Small intestine (tissue), 7 donors: ENCODE results near the gene EEFSEC. TPM values are rescaled to one million over a fixed set of nuclear protein-coding genes. Genes with fewer than 3 reads are reported as not detected.

Experiments
- DNase-seq, 2 donors: peaks; one replicate each; pipeline versions ENCODE4 v3.0.0 to v3.0.0-alpha.2; 2013
- FAIRE-seq: peaks from 2 replicates; lab custom pipeline; 2012; peaks lifted over from hg19 to GRCh38; lab: Jason Lieb, UNC
- H3K27ac ChIP-seq, 3 donors: one replicate each; pipeline ENCODE4 v1.5.1; 2013; ENCODE audit warnings: low read length in 2 of 3, mild to moderate bottlenecking in 2 of 3, control low read depth in 1 of 3, inconsistent platforms in 1 of 3, low read depth in 1 of 3, moderate library complexity in 1 of 3
- H3K27me3 ChIP-seq, 3 donors: one replicate each; pipeline ENCODE4 v1.6.1; 2013; ENCODE audit warnings: low read length in 3 of 3, inconsistent platforms in 1 of 3; ENCODE audit not compliant: control insufficient read depth in 3 of 3, insufficient read depth in 3 of 3
- H3K36me3 ChIP-seq, 3 donors: one replicate each; pipeline ENCODE4 v1.6.1; 2013; ENCODE audit warnings: low read length in 3 of 3, inconsistent platforms in 1 of 3, low read depth in 1 of 3, mild to moderate bottlenecking in 1 of 3, moderate library complexity in 1 of 3; ENCODE audit not compliant: control insufficient read depth in 3 of 3, insufficient read depth in 2 of 3
- H3K4me1 ChIP-seq, 3 donors: one replicate each; pipeline ENCODE4 v1.6.1; 2013; ENCODE audit warnings: low read length in 2 of 3, inconsistent platforms in 1 of 3, low read depth in 1 of 3, mild to moderate bottlenecking in 1 of 3, moderate library complexity in 1 of 3; ENCODE audit not compliant: control insufficient read depth in 3 of 3, insufficient read depth in 2 of 3
- H3K4me3 ChIP-seq, 3 donors: one replicate each; pipeline ENCODE4 v1.5.1; 2013; ENCODE audit warnings: low read length in 3 of 3, control low read depth in 1 of 3, inconsistent platforms in 1 of 3, low read depth in 1 of 3, mild to moderate bottlenecking in 1 of 3, moderate library complexity in 1 of 3
- H3K9me3 ChIP-seq, 2 donors: one replicate each; pipeline ENCODE4 v1.6.1; 2013; ENCODE audit warnings: low read depth in 1 of 2, low read length in 1 of 2; ENCODE audit not compliant: control insufficient read depth in 2 of 2, insufficient read depth in 1 of 2
- WGBS, 3 donors: extraction: QIAGEN DNeasy Blood & Tissue Kit; methylation state at CpG; one replicate each; pipeline ENCODE4 v1.1.7; 2013; 5-methylcytosine and 5-hydroxymethylcytosine counted together
- polyA plus RNA-seq, 4 donors: library from polyadenylated mRNA; stranded (reverse) in 3 of 4; unstranded in 1 of 4; fragments of 200-250 nt in 3 of 4; fragments of 120-200 nt in 1 of 4; gene quantifications; one replicate each; pipeline versions ENCODE4 v1.2.1 to v1.2.3, GENCODE V29; 2013
- donor health status: healthy with polysubstance abuse.
- donor health status: control.
- donor health status: control.
- donor health status: Bipolar disorder and iron deficiency.
- donor health status: healthy.

The EEFSEC gene
- polyA plus RNA-seq, 4 donors = 4.9 to 29.0 (median 10.2) TPM

DNA sequence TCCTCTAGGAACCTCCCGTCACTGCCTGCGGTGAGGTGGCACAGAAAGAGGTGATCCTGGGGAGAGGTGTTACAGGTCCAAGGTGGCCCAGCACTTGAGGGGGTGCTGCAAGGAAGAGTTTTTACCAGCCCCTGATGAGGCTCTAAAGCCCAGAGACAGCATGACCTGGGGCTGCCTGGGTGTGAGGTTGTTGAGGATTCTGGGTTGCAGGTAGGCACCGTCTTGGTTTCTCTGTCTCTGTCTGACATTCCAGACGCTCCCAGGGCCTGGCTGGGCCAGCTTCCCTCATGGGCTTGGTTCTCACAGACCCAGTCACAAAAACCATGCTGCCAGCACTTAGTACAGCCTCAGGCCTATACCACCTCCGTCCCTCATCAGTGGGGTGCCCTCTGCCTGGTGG lies 282.3 kb downstream of the EEFSEC start:
- WGBS, 3 donors = 79 to 85% (median 81%) methylated on average over 5 of the region's 5 CpGs
- no peak for FAIRE-seq
- H3K9me3 ChIP-seq = no peaks in the 10 kb centered on the region
- peaks cover 0 to 10% (median 0%) of the 10 kb centered on the region in 3 donors for H3K4me1 ChIP-seq
- H3K27ac ChIP-seq = no peak overlapping the region
- no peaks in the 10 kb centered on the region for H3K36me3 ChIP-seq
- no peak overlapping the region for H3K4me3 ChIP-seq
- peaks cover 2 to 57% (median 22%) of the 10 kb centered on the region in 3 donors for H3K27me3 ChIP-seq
- DNase-seq = no peak

DNA sequence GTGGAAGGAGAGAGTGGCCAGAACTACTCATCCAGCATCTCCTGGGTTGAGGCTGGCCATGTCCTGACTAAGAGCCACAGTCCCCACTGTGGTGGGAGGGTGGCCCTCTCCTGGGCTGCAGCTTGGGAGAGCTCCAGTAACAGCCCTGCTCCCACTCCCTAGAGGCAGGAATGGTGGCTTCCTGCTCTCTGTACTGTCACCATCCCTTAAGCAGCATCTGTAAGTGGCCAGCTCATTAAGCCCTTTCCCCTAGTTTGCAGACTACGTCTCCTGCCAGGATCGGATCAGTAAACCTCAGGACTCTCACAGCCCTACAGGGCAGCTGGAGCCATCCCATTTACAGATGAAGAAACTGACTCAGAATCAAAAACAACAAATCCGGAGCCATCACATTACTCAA lies 282.9 kb downstream of the EEFSEC start:
- WGBS, 3 donors = 81 to 83% (median 82%) methylated on average over 3 of the region's 3 CpGs
- FAIRE-seq = no peak

DNA sequence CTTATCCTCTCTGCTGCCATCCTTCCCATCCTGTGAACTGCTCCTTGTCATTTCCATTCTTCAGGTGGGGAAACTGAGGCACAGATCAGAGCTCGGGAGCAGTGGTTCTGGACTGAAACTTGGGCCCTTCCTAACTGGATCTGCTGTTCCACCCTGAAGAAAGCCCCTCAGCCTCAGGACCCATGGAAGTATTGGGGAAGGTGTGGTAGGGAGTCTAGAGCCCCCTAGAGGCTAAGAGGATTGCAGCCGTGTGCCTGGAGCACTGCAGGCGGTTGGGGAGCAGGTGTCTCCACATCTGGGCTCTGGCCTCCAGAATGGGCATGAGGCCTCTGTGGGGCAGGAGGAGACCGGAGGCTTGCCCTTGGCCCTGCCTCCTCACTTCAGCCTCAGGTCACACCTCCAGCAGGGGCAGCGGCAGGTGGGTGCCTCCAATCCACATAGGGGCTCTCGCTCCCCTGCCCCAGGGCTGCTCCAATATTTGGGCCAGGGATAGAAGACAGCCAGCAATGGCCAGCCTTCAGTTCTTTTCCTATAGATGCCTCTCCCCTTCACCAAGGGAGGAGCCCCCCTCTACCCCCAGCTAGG lies 285.3 kb downstream of the EEFSEC start:
- WGBS, 3 donors = 50 to 63% (median 58%) methylated on average over 6 of the region's 6 CpGs
- no peak for FAIRE-seq
- no peak overlapping the region for H3K4me3 ChIP-seq
- no peak overlapping the region for H3K27ac ChIP-seq
- no peaks in the 10 kb centered on the region for H3K9me3 ChIP-seq
- H3K36me3 ChIP-seq = no peaks in the 10 kb centered on the region
- DNase-seq = no peak
- no peaks in the 10 kb centered on the region for H3K4me1 ChIP-seq
- peaks cover 0 to 40% (median 9%) of the 10 kb centered on the region in 3 donors for H3K27me3 ChIP-seq

More for the DNA sequence above, 282.9 kb downstream of the EEFSEC start:
- no peak for DNase-seq
- H3K4me3 ChIP-seq = no peak overlapping the region
- H3K4me1 ChIP-seq = peaks cover 0 to 10% (median 0%) of the 10 kb centered on the region in 3 donors
- H3K27ac ChIP-seq = no peak overlapping the region
- H3K9me3 ChIP-seq = no peaks in the 10 kb centered on the region
- peaks cover 0 to 57% (median 22%) of the 10 kb centered on the region in 3 donors for H3K27me3 ChIP-seq
- H3K36me3 ChIP-seq = no peaks in the 10 kb centered on the region

DNA sequence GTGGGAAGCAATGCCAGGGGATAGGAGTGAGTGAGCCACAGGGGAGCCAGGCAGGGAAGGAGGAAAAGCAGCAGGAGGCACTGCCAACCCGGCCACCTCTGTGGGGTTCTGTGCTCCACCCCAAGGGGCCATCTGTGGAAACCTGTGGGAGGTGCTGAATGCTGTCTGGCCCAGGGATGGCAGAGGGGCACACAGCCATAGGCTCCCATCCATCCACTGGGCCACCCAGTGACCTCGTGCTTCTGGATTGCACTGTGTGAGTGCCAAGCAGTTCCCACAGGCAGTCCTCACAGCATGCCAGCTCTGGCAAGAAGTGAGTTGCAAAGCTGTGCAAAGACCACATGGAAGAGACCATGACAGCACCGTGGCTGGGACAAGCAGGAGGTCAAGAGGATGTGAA lies 285.9 kb downstream of the EEFSEC start:
- Histone ChIP-seq H3K4me3 (no peak overlapping the region), H3K36me3 (no peaks in the 10 kb centered on the region), H3K27me3 (peaks cover 0 to 39% (median 4%) of the 10 kb centered on the region in 3 donors), H3K4me1 (no peaks in the 10 kb centered on the region), H3K27ac (no peak overlapping the region), H3K9me3 (no peaks in the 10 kb centered on the region)
- no peak for DNase-seq
- WGBS, 3 donors = 59 to 66% (median 66%) methylated on average over 3 of the region's 3 CpGs
- FAIRE-seq = no peak

DNA sequence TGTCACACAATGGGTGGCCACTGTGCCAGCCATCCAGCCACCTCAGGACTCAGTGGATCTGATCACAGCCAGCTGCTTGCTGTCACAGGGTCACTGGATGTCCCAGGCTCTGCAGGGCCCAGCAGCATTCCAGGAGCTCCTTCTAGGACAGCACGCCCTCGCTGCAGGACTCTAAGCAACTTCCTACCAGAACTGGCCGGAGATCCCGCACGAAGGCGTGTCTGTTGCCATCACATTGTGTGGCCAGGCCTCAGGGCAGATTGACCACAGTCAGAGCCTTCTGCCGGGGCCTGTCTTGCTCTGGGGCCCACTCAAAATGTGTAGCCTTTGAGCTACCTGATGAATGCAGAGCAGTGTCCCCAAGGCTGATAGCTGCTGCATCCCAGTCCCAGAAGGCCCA lies 288.8 kb downstream of the EEFSEC start:
- no peaks in the 10 kb centered on the region for H3K36me3 ChIP-seq
- peaks cover 0 to 34% (median 2%) of the 10 kb centered on the region in 3 donors for H3K27me3 ChIP-seq
- FAIRE-seq (no peak), DNase-seq (no peak)
- no peak overlapping the region for H3K27ac ChIP-seq
- no peak overlapping the region for H3K4me3 ChIP-seq
- H3K9me3 ChIP-seq = no peaks in the 10 kb centered on the region
- H3K4me1 ChIP-seq = no peaks in the 10 kb centered on the region
- WGBS, 3 donors = 81 to 89% (median 83%) methylated on average over 7 of the region's 7 CpGs

DNA sequence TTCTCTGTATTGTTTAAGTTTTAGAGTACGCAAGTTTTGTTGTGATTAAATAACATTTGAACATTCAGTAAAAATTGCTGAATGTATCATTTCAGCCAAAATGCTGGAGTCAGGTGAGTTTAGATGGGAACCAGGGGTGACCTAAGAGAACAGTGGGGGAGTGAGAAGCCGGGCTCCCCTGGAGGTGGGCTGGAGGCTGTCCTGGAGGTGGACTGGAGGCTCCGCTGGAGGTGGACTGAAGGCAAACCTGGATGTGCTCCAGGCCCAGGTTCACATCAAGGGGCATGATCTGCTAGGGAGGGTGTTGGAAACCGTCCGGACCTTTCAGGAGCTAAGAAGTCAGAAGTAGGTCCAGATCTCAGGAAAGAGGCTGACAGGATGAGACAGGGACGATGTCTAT lies 289.7 kb downstream of the EEFSEC start:
- 80 to 83% (median 83%) methylated on average over 6 of the region's 6 CpGs for WGBS, 3 donors
- Histone ChIP-seq H3K27me3 (peaks cover 0 to 42% (median 2%) of the 10 kb centered on the region in 3 donors), H3K9me3 (no peaks in the 10 kb centered on the region), H3K4me3 (no peak overlapping the region), H3K36me3 (no peaks in the 10 kb centered on the region), H3K4me1 (no peaks in the 10 kb centered on the region), H3K27ac (no peak overlapping the region)
- no peak for FAIRE-seq
- no peak for DNase-seq

DNA sequence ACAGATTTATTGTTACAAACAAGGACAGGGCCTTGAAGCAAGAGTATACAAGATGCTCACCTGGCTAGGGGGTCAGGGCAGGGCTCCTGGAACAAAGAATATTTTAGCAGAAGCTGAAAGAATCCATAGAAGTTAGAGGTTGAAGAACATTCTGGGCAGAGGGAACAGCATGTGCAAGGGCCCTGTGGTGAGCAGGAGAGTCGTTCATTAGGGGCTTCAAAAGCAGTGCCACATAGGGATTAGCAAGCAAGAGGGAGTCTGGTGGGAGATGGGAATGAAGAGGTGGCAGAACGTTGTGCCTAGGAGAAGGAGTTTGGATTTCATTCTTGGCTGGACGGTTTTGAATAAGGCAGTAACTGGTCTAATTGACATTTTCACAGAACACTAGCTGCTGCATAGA lies 290.5 kb downstream of the EEFSEC start:
- FAIRE-seq (no peak), DNase-seq (no peak)
- Histone ChIP-seq H3K4me3 (no peak overlapping the region), H3K9me3 (no peaks in the 10 kb centered on the region), H3K4me1 (no peaks in the 10 kb centered on the region), H3K27ac (no peak overlapping the region), H3K27me3 (peaks cover 0 to 40% (median 2%) of the 10 kb centered on the region in 3 donors), H3K36me3 (no peaks in the 10 kb centered on the region)
- WGBS, 3 donors = 43 to 66% (median 48%) methylated on average over 3 of the region's 3 CpGs

DNA sequence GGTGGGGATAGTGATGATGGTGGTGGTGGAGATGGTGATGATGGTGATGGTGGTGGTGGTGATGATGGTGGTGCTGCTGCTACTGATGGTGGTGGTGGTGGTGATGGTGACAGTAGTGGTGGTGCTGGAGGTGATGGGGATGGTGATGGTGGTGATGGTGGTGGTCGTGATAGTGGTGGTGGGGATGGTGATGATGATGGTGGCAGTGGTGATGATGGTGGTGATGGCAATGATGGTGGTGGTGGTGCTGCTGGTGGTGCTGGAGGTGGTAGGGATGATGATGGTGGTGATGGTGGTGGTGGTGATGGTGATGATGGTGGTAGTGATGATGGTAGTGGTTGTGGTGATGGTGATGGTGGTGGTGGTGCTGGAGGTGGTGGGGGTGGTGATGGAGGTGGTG lies 292.1 kb downstream of the EEFSEC start:
- H3K9me3 ChIP-seq = no peaks in the 10 kb centered on the region
- no peaks in the 10 kb centered on the region for H3K36me3 ChIP-seq
- no peak for DNase-seq
- H3K27ac ChIP-seq = no peak overlapping the region
- H3K27me3 ChIP-seq = peaks cover 0 to 34% (median 0%) of the 10 kb centered on the region in 3 donors
- H3K4me3 ChIP-seq = no peak overlapping the region
- 46 to 86% (median 82%) methylated on average over 1 of the region's 1 CpG for WGBS, 3 donors
- no peaks in the 10 kb centered on the region for H3K4me1 ChIP-seq
- no peak for FAIRE-seq

DNA sequence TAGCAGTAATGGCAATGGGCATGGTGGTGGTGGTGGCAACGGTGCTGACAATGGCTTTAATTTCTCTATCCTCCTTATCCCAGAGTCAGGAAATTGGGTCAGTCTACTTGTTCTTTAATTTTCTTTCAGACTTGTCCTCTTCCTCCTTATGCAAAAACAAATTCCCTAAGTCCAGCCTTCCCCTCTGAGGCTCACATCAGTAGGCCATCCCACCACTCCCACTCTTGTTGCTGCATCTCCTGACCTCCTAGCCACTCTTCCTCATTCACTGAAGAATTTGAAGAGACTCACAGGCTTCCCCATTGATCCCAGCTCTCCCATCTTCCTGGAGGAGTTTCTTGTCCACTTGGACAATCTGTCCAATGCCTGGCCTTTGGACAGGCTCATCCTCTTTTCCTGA lies 293.5 kb downstream of the EEFSEC start:
- Histone ChIP-seq H3K4me1 (no peaks in the 10 kb centered on the region), H3K36me3 (no peaks in the 10 kb centered on the region), H3K27ac (no peak overlapping the region), H3K4me3 (no peak overlapping the region), H3K27me3 (peaks cover 0 to 26% (median 0%) of the 10 kb centered on the region in 3 donors), H3K9me3 (no peaks in the 10 kb centered on the region)
- FAIRE-seq (no peak), DNase-seq (no peak)
- WGBS, 3 donors = 85 to 93% (median 92%) methylated on average over 1 of the region's 1 CpG
